GM12874 (cell line): ENCODE results near the gene ITIH6.

ENCODE experiments used
- TF ChIP-seq, protein P1 (sequence below): IDR thresholded peaks from 2 replicates; pipeline ENCODE4 v1.5.1; 2011; ENCODE audit warnings: low read depth, mild to moderate bottlenecking, control low read depth, low read length, moderate library complexity; ENCODE audit not compliant: insufficient read depth

The ITIH6 gene

DNA sequence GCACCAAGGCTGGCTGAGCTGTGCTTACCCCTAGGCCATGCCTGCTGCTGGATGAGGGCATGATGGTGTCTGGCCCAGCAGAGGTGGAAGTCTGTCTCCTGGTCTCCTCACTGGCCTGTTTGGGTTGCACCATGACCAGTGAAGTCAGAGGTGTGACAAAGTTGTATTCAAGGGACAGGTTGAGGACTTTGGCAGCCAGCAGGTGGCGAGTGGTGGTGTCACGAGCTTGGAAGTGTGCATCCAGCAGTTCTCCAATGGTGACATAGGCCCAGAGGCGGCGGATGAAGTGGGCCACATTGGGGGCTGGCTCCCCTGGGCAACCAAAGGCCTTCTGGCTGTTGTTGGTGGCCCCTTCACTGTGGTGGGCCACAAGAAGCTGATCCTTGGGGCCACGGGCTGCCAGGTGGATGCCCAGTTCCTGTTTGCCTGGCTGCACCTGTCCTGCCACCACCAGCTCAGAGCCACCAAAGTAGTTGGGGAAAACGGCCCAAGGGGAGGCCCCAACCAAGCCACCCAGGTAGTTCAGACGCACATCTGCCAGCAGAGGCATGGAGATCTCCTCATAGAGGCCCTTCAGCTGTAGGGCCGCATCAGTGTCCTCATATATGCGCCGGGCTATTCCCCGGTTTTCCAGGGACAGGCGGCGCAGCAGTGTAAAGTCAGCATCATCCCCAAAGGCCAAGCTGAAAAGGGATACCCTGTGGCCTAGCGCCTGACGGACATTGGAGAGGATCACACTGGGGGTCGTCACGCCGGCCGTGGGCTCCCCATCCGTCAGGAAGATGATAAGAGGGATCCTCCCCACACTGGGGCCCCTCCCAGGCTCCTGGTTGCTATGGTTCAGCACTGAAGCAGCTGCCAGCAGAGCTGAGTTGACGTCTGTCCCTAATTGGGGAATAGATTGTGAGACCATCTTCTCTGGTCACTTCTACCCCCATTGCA lies 39.7 kb downstream of the ITIH6 start:
- TF ChIP-seq, protein P1, sequence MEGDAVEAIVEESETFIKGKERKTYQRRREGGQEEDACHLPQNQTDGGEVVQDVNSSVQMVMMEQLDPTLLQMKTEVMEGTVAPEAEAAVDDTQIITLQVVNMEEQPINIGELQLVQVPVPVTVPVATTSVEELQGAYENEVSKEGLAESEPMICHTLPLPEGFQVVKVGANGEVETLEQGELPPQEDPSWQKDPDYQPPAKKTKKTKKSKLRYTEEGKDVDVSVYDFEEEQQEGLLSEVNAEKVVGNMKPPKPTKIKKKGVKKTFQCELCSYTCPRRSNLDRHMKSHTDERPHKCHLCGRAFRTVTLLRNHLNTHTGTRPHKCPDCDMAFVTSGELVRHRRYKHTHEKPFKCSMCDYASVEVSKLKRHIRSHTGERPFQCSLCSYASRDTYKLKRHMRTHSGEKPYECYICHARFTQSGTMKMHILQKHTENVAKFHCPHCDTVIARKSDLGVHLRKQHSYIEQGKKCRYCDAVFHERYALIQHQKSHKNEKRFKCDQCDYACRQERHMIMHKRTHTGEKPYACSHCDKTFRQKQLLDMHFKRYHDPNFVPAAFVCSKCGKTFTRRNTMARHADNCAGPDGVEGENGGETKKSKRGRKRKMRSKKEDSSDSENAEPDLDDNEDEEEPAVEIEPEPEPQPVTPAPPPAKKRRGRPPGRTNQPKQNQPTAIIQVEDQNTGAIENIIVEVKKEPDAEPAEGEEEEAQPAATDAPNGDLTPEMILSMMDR: no peak

DNA sequence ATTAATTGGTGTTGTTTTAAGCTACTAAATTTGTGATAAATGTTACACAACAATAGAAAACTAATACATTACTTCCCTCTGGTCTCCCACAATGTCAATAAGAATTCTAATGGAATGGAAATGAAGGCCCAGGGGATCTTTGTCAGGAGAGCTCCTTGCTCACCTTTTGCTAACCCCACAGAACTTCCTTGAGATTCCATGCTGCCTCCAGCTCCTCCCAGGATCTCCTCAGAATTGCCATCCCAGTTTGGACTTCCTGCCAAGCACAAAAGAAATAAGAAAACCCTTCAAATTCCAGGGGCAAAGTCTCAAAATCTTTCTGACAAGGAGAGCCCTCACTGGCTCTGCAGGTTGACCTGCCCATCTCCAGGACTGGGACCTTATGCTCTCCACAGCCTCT lies 43.2 kb downstream of the ITIH6 start:
- TF ChIP-seq, protein P1: no peak

DNA sequence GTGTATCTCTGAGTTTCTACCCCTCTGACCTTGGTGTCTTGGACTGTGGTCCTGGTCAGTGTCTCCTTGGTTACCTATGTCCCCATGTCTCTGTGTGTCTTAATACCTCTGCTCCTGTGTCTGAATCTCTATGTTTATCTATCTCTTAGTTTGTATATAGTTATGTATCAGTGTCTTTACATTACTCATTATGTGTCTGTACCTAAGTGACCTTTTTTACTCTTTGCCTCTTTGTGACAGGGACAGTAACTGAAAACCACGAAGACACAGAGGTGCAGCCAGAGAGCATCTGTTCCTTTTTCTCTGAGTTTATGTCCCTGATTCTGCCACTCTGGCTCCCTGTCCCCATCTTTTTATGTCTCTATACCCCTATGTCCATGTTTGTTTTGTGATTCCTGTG lies 49.4 kb downstream of the ITIH6 start:
- TF ChIP-seq, protein P1: no peak

DNA sequence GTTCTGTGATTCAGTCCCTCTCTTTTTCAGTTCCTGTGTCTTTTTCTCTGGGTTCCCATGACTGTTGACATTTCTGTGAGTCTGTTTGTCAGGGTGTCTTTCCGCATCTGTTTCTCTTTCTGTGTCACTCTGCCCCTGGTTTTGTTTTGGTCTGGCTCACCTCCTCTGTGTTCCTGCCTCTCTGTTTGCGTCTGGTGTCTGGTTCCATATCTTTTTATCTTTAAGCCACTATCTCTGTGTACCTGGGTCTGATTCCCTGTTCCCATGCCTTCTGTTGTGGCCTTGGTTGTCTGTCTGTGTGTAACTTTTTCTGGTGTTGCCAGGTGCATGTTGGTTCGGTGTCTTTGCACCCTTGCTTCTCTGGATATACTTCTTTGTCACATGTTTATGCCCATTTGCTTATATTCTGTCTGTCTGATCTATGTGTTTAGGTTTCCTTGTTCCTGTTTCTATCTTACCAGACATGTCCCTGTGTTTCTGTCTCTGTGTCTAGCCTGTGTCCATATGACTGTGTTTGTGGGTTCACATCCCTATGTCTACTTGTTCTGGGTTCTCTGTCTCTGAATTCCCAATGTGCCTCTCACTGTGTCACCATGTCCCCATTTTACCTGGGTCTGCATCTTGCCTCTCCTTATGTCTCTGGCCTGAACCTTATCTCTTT lies 50.2 kb downstream of the ITIH6 start:
- TF ChIP-seq, protein P1: no peak

DNA sequence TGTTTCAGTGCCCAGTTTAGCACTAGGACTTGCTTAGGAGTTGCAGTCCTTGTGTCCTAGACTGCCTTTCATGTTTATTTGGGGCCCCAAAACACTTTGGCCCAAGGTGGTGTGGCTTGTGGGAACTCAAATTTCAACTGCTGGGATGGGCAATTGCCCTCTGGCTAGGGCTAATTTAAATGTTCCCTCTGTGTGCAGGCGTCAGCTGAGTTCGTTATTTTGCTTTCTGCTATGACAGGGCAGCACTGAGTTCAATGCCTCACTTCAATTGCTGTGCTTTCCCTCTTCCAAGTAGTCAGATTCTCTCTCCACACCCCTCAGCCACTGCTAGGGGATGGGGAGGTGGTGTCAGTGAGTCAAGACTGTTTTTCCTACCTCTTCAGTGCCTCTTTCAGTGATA lies 51.1 kb downstream of the ITIH6 start:
- TF ChIP-seq, protein P1: no peak

DNA sequence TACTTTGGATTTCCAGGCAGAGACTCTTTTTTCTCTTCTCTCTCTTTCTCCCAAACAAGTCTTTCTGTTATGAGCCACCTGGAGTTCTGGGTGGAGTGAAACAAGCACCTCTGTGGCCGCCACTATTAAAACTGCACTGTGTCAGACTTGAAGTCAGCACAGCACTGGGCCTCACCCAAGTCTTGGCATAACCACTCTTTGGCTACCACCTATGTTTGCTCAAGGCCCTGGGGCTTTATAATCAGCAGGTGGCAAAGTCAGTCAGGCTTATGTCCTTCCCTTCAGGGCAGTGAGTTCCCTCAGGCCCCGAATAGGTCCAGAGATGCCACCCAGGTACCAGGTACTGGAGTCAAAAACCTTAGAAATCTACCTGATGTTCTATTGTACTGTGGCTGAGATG lies 52.4 kb downstream of the ITIH6 start:
- TF ChIP-seq, protein P1: no peak

DNA sequence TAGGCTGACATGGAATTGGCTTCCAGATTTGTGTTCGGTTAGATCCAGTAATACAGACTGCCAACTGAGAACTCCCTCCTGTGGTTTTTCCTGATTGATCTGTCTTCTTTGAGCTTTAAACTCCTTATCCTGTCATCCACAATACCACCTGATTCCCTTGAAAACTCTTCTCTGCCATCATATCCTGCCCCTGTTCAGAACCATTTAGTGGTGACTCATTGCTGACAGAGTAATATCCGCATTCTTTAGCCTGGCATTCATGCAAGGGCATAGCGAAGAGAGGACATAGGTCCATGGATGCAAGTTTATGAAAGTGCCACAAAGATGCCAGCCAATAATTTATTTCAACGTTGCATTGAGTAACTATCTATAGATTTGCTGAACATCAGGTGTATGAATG lies 76.6 kb downstream of the ITIH6 start:
- TF ChIP-seq, protein P1: no peak
